Stimulated activated CD8-positive, alpha-beta memory T cell treated with anti-CD3 and anti-CD28 coated beads, Interleukin-7, amount 100 ng/mL, for 1 hour (primary cell): ENCODE data around the gene PIK3IP1.
"Not testable (repeated sequence)": the region's sequence is repeated elsewhere in the genome, so short reads cannot be mapped to it uniquely, and the experiment has no call there.

Experiments used
- DNase-seq, 2 donors: peaks; one replicate each; pipeline ENCODE4 v3.0.0-alpha.2; 2020; ENCODE audit warnings: low read depth in 2 of 2

PIK3IP1 gene

DNA sequence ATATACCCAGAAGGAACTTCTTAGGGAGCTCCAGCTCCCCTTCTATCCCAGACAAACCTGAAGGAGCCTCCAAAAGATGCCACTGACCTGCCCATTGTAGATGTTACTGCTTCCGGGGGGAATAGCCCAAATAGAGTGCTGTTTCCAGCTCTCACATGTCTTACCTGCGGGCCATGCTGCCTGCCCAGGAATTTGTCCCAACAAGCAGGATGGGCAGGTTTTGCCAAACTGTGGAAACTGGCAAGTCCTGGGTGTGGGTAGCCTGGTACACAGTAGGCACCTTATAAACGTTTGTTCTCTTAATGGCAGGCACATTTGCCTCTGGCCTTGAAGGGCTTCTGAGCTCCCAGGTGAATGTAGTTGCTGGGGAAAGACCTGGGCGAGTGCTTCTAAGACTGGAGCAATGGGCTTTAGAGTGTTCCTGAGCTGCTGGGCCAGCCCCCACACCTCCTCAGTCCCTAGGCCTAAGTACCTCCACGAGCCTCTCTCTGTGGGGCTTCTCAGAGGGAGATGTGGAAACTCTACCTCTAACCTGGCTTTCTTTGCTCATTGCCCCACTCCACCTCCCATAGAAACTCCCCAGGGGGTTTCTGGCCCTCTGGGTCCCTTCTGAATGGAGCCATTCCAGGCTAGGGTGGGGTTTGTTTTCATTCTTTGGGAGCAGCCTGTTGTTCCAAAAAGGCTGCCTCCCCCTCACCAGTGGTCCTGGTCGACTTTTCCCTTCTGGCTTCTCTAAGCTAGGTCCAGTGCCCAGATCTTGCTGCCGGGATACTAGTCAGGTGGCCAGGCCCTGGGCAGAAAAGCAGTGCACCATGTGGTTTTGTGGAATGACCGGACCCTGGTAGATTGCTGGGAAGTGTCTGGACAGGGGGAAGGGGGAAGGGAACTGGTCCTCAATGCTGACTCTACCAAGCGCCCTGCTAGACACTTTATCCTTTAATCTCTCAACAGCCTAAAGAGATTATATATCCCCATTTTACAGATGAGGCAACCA, 43.0 kb downstream of the PIK3IP1 start:
- DNase-seq = no peak

DNA sequence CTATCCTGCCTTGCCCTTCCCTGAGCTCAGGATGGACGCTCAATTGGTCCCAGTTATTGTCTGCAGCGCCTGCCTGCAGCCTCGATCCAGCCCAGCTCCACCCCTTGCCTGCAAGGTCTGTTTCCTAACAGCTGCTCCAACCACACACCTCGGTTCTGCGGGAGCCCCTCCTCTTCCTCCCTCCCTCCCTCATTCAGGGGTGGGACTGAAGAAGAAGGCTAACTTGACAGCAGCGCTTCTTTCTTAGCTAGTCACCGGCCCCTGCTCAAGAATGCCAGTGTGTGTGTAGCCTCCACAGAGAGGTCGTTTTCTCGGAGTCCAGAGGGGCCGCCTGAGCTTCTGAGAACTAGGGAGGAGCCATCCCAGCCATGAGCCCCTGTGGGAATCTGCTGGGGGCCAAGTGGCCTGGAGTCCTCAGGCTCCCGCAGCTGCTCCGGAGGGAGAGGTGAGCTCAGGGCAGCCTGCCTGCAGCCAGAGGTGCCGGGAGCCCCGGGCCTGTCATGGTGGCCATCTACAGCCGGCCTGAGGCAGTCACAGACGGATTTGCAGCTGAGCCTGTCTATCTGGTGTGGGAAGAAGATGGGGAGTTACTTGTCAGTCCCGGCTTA, 44.0 kb downstream of the PIK3IP1 start:
- peak in 1 of 2 donors; percentile 38 for DNase-seq

DNA sequence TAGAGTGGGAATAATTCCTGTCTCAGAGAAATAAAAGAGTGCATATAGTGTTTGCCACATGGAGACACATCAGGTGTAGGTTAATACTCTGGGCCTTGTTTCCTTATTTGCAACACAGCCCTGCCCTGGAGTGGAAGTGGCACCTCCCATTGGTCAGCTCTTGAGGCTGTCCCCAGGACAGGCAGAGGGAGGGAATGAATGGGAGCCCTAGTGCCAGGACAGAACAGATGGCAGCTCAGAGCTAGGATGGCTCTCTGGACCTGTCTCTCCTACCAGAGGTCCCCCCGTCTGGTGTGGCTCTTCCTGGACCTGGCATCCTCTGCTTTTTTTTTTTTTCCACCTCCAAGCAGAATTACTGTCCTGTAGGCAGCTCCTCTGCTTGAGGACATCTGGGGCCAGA, 44.6 kb downstream of the PIK3IP1 start:
- DNase-seq = no peak

DNA sequence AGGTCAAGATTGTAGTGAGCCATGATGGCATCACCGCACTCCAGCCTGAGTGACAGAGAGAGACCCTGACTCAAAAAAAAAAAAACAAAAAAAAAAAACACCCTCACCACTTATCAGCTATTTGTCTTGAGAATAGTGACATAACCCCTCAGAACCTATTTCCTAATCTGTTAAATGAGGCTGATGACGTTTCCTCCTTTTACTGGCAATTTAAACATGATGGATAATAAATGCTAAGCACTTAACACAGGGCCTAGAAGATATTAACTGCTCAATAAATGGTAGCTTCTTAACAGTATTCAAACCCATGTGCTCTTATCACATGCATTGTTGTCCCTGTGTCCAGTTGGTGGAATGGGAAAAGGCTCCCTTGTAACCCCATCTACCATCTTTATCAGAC, 45.6 kb downstream of the PIK3IP1 start:
- no peak for DNase-seq

DNA sequence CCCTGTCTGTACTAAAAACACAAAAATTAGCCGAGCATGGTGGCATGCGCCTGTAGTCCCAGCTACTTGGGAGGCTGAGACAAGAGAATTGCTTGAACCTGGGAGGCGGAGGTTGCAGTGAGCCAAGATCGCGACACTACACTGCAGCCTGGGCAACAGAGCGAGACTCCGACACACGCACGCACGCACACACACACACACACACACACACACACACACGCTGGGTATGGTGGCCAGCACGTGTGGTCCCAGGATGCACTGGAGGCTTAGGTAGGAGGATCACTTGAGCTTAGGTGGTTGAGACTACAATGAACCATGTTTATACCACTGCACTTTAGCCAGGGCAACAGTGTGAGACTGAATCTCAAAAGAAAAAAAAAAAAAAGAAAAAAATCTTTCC, 46.3 kb downstream of the PIK3IP1 start:
- DNase-seq = not testable (repeated sequence)

DNA sequence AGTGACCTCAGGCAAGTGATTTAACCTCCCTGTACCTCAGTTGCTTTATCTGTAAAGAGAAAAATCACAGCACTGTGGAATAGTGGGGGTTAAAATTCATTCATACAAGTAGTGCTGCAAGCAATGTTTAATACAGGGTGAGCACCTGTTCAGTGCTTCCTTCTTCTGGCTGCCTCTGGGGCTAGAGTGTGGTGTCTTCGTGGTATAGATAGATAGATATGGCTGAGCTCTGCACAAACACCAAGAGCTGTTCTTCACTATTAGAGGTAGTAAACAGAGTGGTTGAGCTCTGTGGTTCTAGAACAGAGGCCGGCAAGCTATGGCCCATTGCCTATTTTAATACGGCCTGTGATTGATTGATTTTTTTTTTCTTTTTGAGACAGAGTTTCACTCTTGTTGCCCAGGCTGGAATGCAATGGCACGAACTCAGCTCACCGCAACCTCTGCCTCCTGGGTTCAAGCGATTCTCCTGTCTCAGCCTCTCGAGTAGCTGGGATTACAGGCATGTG, 47.3 kb downstream of the PIK3IP1 start:
- no peak for DNase-seq

DNA sequence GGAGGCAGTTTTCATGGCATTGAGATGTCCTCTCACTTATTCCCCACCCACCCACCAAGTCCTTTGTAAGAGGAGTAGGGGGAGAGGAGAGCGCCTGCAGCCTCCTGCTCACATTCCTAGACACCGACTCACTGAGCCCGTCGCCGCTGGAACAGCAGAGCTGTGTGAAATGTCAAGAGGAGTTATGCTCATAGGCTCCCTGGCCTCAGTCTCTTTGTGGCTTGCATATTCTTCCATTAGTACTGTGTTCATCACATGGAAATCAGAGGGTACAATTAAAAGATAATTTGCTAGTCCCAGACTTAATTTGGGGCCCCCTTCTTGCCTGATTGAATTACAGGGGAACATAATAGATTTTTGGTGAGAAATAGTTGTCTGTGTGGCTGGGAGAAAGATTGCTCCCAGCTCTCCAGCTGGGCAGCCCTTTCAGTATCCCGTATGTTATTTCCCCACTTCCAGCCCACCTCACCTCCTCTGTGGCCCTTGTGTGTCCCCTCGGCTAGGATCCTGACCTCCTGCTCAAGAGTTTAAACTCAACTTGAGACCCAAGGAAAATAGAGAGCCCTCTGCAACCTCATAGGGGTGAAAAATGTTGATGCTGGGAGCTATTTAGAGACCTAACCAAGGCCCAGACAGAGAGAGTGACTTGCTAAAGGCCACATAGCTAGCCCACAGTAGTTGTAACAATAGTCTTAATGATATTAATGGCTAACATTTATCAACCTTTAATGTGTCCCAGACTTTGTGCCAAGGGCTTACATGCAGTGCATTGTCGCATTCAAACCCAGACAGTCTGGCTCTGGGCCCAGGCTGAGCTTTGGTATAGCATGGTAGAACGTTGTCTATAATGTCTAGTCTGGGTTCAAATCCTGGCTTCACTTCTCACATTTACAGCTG, 48.0 kb downstream of the PIK3IP1 start:
- no peak for DNase-seq

DNA sequence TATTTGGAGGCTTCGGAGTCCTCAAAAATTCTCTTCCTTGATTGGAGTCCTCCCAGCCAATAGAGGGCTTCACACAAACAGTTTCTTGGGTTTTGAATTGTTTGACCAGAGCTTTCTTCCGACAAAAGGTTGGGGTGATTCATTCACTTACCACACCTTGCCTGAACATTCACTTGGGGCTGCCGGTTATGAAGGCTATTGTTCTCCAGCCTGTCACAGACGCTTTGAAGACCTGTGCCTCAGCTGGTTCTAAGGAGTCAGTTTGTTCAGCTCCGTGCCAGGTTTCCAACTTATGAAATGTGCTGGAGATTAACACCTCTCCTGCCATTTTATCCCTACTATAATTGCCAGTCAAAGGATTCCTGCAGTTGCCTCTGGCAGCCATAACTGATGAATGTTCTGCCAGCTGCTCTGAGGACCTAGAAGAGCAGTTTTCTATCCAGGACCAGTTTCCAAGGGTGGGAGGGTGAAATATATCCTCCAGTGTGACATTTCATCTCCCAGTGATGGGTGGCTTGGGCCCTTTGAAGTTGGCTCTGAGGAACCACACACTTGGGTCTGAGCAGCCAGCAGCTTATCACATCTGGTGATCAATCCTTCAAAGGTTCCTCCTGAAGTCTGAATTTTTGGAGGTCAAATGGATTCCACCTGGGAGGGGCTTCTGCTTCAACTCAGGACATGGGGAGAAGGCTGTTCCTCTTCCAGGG, 48.8 kb downstream of the PIK3IP1 start:
- DNase-seq = no peak

DNA sequence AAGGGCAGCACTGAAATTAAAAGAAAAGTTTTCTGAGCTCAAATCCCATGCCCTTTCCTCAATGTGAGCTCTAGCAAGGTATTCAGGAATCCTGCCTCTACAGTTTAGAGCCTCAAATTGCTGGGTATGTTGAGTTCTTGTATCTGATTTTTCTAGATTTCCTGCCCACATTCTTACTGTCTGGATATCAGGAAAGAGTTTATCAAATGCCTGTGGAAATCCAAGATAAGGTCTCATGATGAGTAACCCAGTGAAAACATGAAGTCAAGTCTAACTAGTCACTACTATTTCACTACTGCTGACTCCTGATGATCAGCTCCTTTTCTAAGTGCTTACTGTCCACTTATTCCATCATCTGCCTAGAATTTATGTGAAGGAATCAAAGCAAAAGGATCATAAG, 50.4 kb downstream of the PIK3IP1 start:
- no peak for DNase-seq

DNA sequence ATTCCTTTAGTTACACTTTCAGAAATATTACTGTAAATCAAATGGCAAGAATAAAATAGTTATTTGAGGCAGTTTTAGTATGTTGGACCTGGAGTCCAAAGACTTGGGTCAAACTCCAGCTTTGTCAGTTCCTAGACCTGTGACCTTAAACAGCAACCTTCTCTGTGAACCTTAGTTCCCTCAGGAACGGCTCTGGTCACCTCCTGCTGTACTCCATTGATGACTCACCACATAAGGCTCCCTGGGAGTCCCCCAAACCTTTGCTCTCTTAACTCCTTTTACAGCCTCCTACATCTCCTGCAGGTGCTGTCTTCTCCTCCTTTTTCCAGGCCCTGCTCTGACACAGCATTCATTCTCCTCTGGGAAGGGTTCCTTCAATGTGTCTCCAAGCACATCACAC, 51.1 kb downstream of the PIK3IP1 start:
- no peak for DNase-seq

DNA sequence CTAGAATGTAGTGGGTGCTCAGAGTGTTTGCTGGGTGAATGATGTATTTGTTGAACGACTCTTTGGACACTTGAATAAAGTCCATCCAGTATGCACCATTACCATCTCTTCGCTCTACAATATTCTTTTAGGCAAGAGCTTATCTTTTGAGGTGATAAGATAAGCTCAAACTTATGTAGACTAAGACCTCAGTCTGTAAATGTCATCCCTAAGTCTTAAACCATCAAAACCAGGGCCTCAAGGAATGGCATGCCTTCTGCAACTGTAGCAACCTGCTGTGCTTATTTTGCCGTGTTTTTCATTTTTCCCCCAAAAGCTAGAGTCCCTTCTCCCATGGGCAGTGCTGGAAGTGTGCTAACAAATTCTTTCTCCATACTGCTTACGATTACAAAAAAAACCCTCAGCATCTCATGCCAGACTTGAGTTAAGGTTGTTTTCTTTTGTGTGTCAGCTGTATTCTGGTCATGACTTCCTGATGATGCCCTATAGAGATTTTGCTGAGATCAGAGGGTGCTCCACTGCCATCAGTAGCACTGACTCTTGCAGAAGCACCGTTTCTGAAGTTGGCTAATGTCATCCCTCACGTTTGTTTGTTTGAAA, 52.4 kb downstream of the PIK3IP1 start:
- no peak for DNase-seq

DNA sequence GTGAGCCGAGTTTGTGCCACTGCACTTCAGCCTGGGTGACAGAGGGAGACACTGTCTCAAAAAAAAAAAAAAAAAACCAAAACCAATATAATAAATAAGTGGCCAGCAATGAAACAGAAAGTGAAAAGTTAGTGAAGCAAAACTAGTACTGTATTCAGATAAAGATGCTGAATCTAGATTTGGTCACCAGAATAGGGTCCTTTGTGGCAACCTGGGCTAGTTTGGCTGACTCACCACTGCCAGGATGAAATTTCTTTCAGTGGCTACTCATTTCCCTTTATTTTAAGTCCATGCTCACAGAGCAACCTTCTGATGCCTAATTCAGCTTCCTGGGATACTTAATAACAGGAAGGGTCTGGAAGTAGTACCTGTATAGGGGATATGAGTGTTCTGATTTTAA, 54.2 kb downstream of the PIK3IP1 start:
- DNase-seq = no peak

DNA sequence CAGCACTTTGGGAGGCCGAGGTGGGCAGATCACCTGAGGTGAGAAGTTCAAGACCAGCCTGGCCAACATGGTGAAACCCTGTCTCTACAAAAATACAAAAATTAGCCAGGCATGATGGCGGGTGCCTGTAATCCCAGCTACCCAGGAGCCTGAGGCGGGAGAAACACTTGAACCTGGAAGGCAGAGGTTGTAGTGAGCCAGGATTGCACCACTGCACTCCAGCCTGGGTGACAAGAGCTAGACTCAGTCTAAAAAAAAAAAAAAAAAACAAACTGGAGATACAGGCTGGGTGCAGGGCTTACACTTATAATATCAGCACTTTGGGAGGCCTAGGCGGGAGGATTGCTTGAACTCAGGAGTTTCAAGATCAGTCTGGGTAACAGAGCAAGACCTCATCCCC, 56.2 kb downstream of the PIK3IP1 start:
- not testable (repeated sequence) for DNase-seq

DNA sequence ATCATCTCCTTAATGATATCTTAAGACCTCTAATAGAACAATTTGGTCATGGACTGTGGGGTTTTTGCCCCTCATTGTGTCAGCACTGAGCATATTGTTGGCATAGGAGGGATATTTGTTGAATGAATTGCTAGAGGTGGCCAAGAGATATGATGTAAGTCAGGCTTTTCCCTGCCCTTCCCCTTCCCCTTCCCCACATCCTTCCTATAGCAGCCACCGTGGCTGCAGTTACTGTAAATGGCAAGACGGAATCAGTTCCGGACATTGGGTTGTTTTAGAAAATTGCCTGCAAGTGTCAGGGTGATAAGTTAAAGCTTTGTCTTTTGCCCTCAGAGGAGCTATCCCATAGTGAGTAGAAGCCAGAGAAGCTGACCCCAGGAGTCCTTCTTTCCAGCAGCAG, 57.2 kb downstream of the PIK3IP1 start:
- no peak for DNase-seq

DNA sequence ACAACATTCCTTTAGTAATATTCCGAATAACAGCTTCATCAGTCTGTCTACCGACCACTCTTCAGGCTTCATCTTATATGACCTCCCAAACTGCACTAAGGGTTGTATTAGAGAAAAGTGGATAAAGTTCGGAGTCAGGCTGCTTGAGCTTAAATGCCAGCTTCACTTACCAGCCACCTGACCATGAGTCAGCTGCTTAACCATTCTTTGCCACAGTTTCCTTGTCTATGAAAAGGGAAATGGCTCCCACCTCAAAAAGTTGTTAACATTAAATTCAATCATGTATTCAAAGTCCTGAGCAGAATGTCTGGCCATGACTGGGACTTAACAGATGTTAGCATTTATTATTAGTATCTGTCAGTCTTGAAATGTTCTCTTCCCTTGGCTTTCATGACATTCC, 59.3 kb downstream of the PIK3IP1 start:
- DNase-seq = no peak
